A549 (cell line): ENCODE measurements around the gene XRCC5. TPM values are rescaled to one million over a fixed set of nuclear protein-coding genes. Genes with fewer than 3 reads are reported as not detected.

ENCODE experiments used
- ATAC-seq, 2 experiments: fragments of 200-7000 bp in 1 of 2; fragments of >200 bp in 1 of 2; cut with Nextera tagmentation in 1 of 2; cut with Tn5 transposase in 1 of 2; 3 replicates each; pipeline versions ENCODE4 v1.8.0 to v1.9.1; 2018 to 2020; ENCODE audit warnings: mild to moderate bottlenecking in 1 of 2, moderate library complexity in 1 of 2
- CTCF ChIA-PET: fragments of 300-600 bp; sonication (Branson Sonifier 250); formaldehyde crosslinking; extraction: SDS; loops from one replicate; lab custom pipeline; 2021; ENCODE audit warnings: antibody characterized with exemption, inconsistent platforms; lab: Yijun Ruan, JAX
- POLR2A ChIA-PET: fragments of 350-600 bp; formaldehyde crosslinking; extraction: SDS; loops from one replicate; lab custom pipeline; 2021; ENCODE audit warnings: antibody characterized with exemption, inconsistent platforms; lab: Yijun Ruan, JAX
- DNase-seq, 2 experiments: peaks; one replicate each; pipeline versions ENCODE4 v3.0.0 to v3.0.0-alpha.2; 2011 to 2016; ENCODE audit warnings: low read depth in 1 of 2, low spot score in 1 of 2
- FAIRE-seq: peaks from 2 replicates; lab custom pipeline; 2011; peaks lifted over from hg19 to GRCh38; lab: Jason Lieb, UNC
- H3K27ac ChIP-seq, 2 experiments: fragments of >200 bp; sonication (Bioruptor Twin); formaldehyde crosslinking; 3 replicates each; pipeline ENCODE4 v1.5.1; 2016 to 2017
- H3K4me1 ChIP-seq: fragments of >200 bp; sonication (Bioruptor Twin); formaldehyde crosslinking; 3 replicates; pipeline ENCODE4 v1.6.1; 2016
- H3K4me2 ChIP-seq: fragments of >200 bp; sonication (Bioruptor Twin); formaldehyde crosslinking; 3 replicates; pipeline ENCODE4 v1.6.1; 2016
- H3K4me3 ChIP-seq: fragments of >200 bp; sonication (Bioruptor Twin); formaldehyde crosslinking; 3 replicates; pipeline ENCODE4 v1.5.1; 2016
- H3K9me3 ChIP-seq: fragments of >200 bp; sonication (Bioruptor Twin); formaldehyde crosslinking; 3 replicates; pipeline ENCODE4 v1.6.1; 2016
- ATOH8 ChIP-seq: fragments of 250-450 bp; sonication (Bioruptor Pico); IDR thresholded peaks from 2 replicates; pipeline ENCODE4 v1.5.0; 2020; ENCODE audit warnings: low read depth, mild to moderate bottlenecking, moderate library complexity
- E2F6 ChIP-seq: IDR thresholded peaks from 2 replicates; pipeline ENCODE4 v1.6.1; 2012; ENCODE audit warnings: low read depth, borderline replicate concordance
- EHMT2 ChIP-seq: fragments of 200-600 bp; sonication (generic); IDR thresholded peaks from 2 replicates; pipeline ENCODE4 v1.6.1; 2016; ENCODE audit warnings: antibody characterized with exemption, low read depth, mild to moderate bottlenecking, moderate library complexity
- FOSL2 ChIP-seq, 2 experiments: fragments of 450-650 bp in 1 of 2; fragments of >200 bp in 1 of 2; sonication (Bioruptor Twin) in 1 of 2; formaldehyde crosslinking; IDR thresholded peaks; 2 replicates each; pipeline versions ENCODE4 v1.5.0 to v1.6.1; 2016 to 2020; ENCODE audit warnings: mild to moderate bottlenecking in 1 of 2, moderate library complexity in 1 of 2
- GATA3 ChIP-seq: IDR thresholded peaks from 2 replicates; pipeline ENCODE4 v1.6.1; 2012; ENCODE audit warnings: borderline replicate concordance
- HDAC2 ChIP-seq: fragments of 200-600 bp; sonication (generic); IDR thresholded peaks from 2 replicates; pipeline ENCODE4 v1.6.1; 2016
- HES2 ChIP-seq: fragments of >200 bp; sonication (Bioruptor Twin); formaldehyde crosslinking; IDR thresholded peaks from 2 replicates; pipeline ENCODE4 v1.6.1; 2016
- HEYL ChIP-seq: fragments of 250-450 bp; sonication (Bioruptor Pico); IDR thresholded peaks from 2 replicates; pipeline ENCODE4 v1.8.0; 2021; ENCODE audit warnings: mild to moderate bottlenecking, moderate library complexity
- HMGXB4 ChIP-seq: fragments of 250-450 bp; sonication (Bioruptor Pico); IDR thresholded peaks from 2 replicates; pipeline ENCODE4 v1.5.0; 2021; ENCODE audit warnings: mild to moderate bottlenecking, moderate library complexity, borderline replicate concordance
- JUN ChIP-seq, 2 experiments: fragments of >200 bp; sonication (Bioruptor Twin); formaldehyde crosslinking; IDR thresholded peaks; 2 replicates in 1 of 2; 3 replicates in 1 of 2; pipeline ENCODE4 v1.6.1; 2016 to 2017
- KDM1A ChIP-seq: fragments of 200-600 bp; sonication (generic); IDR thresholded peaks from 2 replicates; pipeline ENCODE4 v1.6.1; 2016; ENCODE audit warnings: low read depth, mild to moderate bottlenecking
- KDM5A ChIP-seq: fragments of 200-600 bp; sonication (generic); IDR thresholded peaks from 2 replicates; pipeline ENCODE4 v1.6.1; 2016; ENCODE audit warnings: antibody characterized with exemption, mild to moderate bottlenecking
- MAFK ChIP-seq: fragments of 450-650 bp; IDR thresholded peaks from 2 replicates; pipeline ENCODE4 v1.6.1; 2014; ENCODE audit not compliant: partially characterized antibody
- MAZ ChIP-seq: fragments of 150-350 bp; IDR thresholded peaks from 2 replicates; pipeline ENCODE4 v1.6.1; 2014; ENCODE audit warnings: antibody characterized with exemption, low read depth, low read length, borderline replicate concordance
- NPAS2 ChIP-seq: fragments of 250-450 bp; sonication (Bioruptor Pico); IDR thresholded peaks from 2 replicates; pipeline ENCODE4 v1.8.0; 2022; ENCODE audit warnings: mild to moderate bottlenecking, moderate library complexity, borderline replicate concordance
- PBX3 ChIP-seq: IDR thresholded peaks from 2 replicates; pipeline ENCODE4 v1.6.1; 2012
- PHF8 ChIP-seq: fragments of 200-600 bp; sonication (generic); IDR thresholded peaks from 2 replicates; pipeline ENCODE4 v1.6.1; 2016; ENCODE audit warnings: low read depth, mild to moderate bottlenecking, antibody characterized with exemption, moderate library complexity, borderline replicate concordance
- POLR2AphosphoS2 ChIP-seq: conservative IDR thresholded peaks from 2 replicates; pipeline ENCODE4 v1.6.1; 2012; ENCODE audit warnings: low read length, improper control_type of control experiment, inconsistent platforms
- RAD21 ChIP-seq, 2 experiments: fragments of >200 bp in 1 of 2; sonication (Bioruptor Twin) in 1 of 2; formaldehyde crosslinking in 1 of 2; IDR thresholded peaks in 1 of 2; conservative IDR thresholded peaks in 1 of 2; 2 replicates in 1 of 2; 3 replicates in 1 of 2; pipeline ENCODE4 v1.6.1; 2012 to 2018; ENCODE audit warnings: inconsistent platforms in 1 of 2
- RARB ChIP-seq: fragments of 250-450 bp; sonication (Bioruptor Pico); IDR thresholded peaks from 2 replicates; pipeline ENCODE4 v1.8.0; 2021; ENCODE audit warnings: mild to moderate bottlenecking, moderate library complexity
- REST ChIP-seq: fragments of 200-600 bp; sonication (generic); IDR thresholded peaks from 2 replicates; pipeline ENCODE4 v1.6.1; 2016; ENCODE audit warnings: antibody characterized with exemption, mild to moderate bottlenecking, moderate library complexity
- SMC3 ChIP-seq: fragments of >200 bp; sonication (Bioruptor Twin); formaldehyde crosslinking; IDR thresholded peaks from 3 replicates; pipeline ENCODE4 v1.6.1; 2018; ENCODE audit warnings: inconsistent platforms
- TP53 ChIP-seq: fragments of 250-450 bp; sonication (Bioruptor Pico); IDR thresholded peaks from 2 replicates; pipeline ENCODE4 v1.5.0; 2021; ENCODE audit warnings: mild to moderate bottlenecking, moderate library complexity
- ZFP36 ChIP-seq: fragments of 450-650 bp; IDR thresholded peaks from 2 replicates; pipeline ENCODE4 v1.6.1; 2014; ENCODE audit warnings: borderline replicate concordance; ENCODE audit not compliant: partially characterized antibody
- ZSCAN20 ChIP-seq: fragments of 250-450 bp; sonication (Bioruptor Pico); IDR thresholded peaks from 2 replicates; pipeline ENCODE4 v1.8.0; 2022; ENCODE audit warnings: mild to moderate bottlenecking, moderate library complexity
- WGBS: methylation state at CpG from one replicate; pipeline ENCODE4 v1.1.6; 2017; ENCODE audit errors: missing lambda C conversion rate; 5-methylcytosine and 5-hydroxymethylcytosine counted together
- polyA plus RNA-seq, 4 experiments: library from polyadenylated mRNA; depleted of rRNA in 3 of 4; stranded (reverse); fragments of >200 nt; fragmentation: RNase III in 1 of 4; extraction: RNeasy Plus Mini Kit Qiagen cat#74134 plus additional on column Dnase treatment in 1 of 4; gene quantifications; 2 replicates in 3 of 4; 3 replicates in 1 of 4; pipeline ENCODE4 v1.2.3, GENCODE V29; 2011 to 2017

The XRCC5 gene
- polyA plus RNA-seq, 2 of the 4 experiments (the other 2 are of a cell fraction), result 217 to 430 TPM

GRCh38 chr2:216066230-216066629 is 42.9 kb upstream of the XRCC5 start (continued):
- no peak for TF ChIP-seq REST
- TF ChIP-seq ATOH8, result no peak
- TF ChIP-seq ZSCAN20 (CRISPR knock-in tag), result no peak
- TF ChIP-seq PHF8, result no peak
- no peak for TF ChIP-seq TP53
- no peak for TF ChIP-seq MAZ
- no peak for TF ChIP-seq MAFK
- no peak for TF ChIP-seq E2F6

- Histone ChIP-seq H3K27ac (no peak overlapping the region), H3K4me1 (peaks cover 17% of the 10 kb centered on the region; the same call in 2 of the 3 replicates), H3K9me3 (no peaks in the 10 kb centered on the region), H3K4me3 (no peak overlapping the region), H3K4me2 (no peak overlapping the region)
- no peak for TF ChIP-seq NPAS2
- no peak for TF ChIP-seq HDAC2
- TF ChIP-seq ZSCAN20 (CRISPR knock-in tag), result no peak
- no peak for TF ChIP-seq JUN (IDR thresholded peaks at IDR 0.05)
- no peak for TF ChIP-seq PBX3
- no peak for TF ChIP-seq GATA3
- TF ChIP-seq RAD21 (conservative IDR thresholded peaks at IDR 0.05 in 1 of 2, IDR thresholded peaks at IDR 0.05 in 1 of 2), result no peak
- no peak for TF ChIP-seq SMC3
- TF ChIP-seq EHMT2, result no peak
- TF ChIP-seq KDM5A, result no peak
- TF ChIP-seq RARB, result no peak
- TF ChIP-seq HEYL (CRISPR knock-in tag), result no peak
- FAIRE-seq (no peak), DNase-seq (no peak), ATAC-seq (no peak)
- WGBS, result 83% methylated on average over 2 of the region's 2 CpGs
- CTCF ChIA-PET, result interaction anchor here (0.7 kb wide), 1 partner anchor 41 kb away, joined by 4 read pairs; no protein-coding TSS in a partner anchor
- POLR2A ChIA-PET, result no interaction called here
These were observed 40.1 kb upstream of the XRCC5 start for GRCh38 chr2:216069028-216069427.

- peaks cover 23% of the 10 kb centered on the region; the same call in 2 of the 3 replicates for H3K4me1 ChIP-seq
- no peak for ATAC-seq
- H3K4me2 ChIP-seq, result no peak overlapping the region
- H3K9me3 ChIP-seq, result no peaks in the 10 kb centered on the region
- ChIA-PET CTCF (interaction anchor here (0.5 to 1.8 kb wide), 2 partner anchors 36 to 100 kb away, joined by 3 to 6 read pairs; no protein-coding TSS in a partner anchor), POLR2A (interaction anchor here (0.6 to 0.9 kb wide), 2 partner anchors 9 to 11 kb away, joined by 3 to 7 read pairs; partner anchors contain the start of genes PECR and TMEM169)
- 91% methylated on average over 6 of the region's 6 CpGs for WGBS
- no peak overlapping the region for H3K4me3 ChIP-seq
- FAIRE-seq, result no peak
- DNase-seq, result no peak
- H3K27ac ChIP-seq, result no peak overlapping the region
- TF ChIP-seq FOSL2 (IDR thresholded peaks at IDR 0.05) (no peak), FOSL2 (CRISPR knock-in tag; IDR thresholded peaks at IDR 0.05) (no peak), KDM5A (no peak), HES2 (no peak), MAZ (no peak), POLR2AphosphoS2 (no peak), HMGXB4 (CRISPR knock-in tag) (no peak), KDM1A (no peak), ZFP36 (no peak)
These were observed 39.0 kb upstream of the XRCC5 start for GRCh38 chr2:216070195-216070594.
